ENCODE results near the gene PKP1.

The PKP1 gene

DNA sequence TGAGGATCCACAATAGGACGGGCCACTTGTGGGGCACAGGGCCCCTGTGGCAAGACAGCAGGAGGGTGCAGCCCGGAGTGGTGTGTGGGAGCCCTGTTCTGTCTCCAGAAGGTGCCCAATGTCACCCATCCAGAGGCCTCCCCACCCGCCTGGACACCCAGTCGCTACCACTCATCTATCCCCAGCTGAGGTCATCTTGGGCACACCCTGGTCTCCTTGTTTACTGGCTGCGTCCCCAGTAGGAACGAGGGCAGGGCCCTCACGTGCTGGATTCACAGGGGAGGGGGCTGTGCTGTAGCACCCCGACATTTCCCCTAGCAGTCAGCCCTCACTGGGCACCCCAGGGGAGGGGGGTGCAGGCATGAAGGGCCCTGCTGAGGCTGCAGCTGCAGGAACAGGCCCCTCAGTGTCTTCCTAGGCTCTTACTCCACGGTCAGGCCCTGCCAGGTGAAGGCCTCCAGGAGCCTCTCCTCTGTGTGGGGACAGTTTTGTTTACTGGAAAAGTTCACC lies 96.5 kb downstream of the PKP1 start:
- ChIA-PET CTCF (no interaction called here), POLR2A (no interaction called here)
- Histone ChIP-seq H3K9me3 (ENCODE audit: control insufficient read depth, insufficient read depth, low read depth, low read length) (no peaks in the 10 kb centered on the region), H3K4me1 (ENCODE audit: control insufficient read depth, insufficient read depth, low read length) (no peaks in the 10 kb centered on the region), H3K36me3 (ENCODE audit: control insufficient read depth in 2 of 2, insufficient read depth in 1 of 2, low read length in 2 of 2) (no peaks in the 10 kb centered on the region), H3K4me3 (ENCODE audit: low read depth, low read length) (no peak overlapping the region), H3K27ac (ENCODE audit: extremely low read depth, low read depth, low read length) (no peak overlapping the region)
- TF ChIP-seq, protein P1, sequence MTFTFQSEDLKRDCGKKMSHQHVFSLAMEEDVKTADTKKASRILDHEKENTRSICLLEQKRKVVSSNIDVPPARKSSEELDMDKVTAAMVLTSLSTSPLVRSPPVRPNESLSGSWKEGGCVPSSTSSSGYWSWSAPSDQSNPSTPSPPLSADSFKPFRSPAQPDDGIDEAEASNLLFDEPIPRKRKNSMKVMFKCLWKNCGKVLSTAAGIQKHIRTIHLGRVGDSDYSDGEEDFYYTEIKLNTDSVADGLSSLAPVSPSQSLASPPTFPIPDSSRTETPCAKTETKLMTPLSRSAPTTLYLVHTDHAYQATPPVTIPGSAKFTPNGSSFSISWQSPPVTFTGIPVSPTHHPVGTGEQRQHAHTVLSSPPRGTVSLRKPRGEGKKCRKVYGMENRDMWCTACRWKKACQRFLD (tag by site-specific recombination; IDR thresholded peaks at IDR 0.05) = no peak
- TF ChIP-seq ZNF521 (tag by site-specific recombination; IDR thresholded peaks at IDR 0.05) = no peak
- no peak for TF ChIP-seq ZNF174 (tag by site-specific recombination; IDR thresholded peaks at IDR 0.05)
- no peak for TF ChIP-seq GLIS2 (tag by site-specific recombination; IDR thresholded peaks at IDR 0.05)
- TF ChIP-seq MZF1 (tag by site-specific recombination; IDR thresholded peaks at IDR 0.05; ENCODE audit: borderline replicate concordance) = no peak
- TF ChIP-seq GFI1B (tag by site-specific recombination; IDR thresholded peaks at IDR 0.05) = no peak
- no peak for TF ChIP-seq ZNF292 (tag by site-specific recombination; IDR thresholded peaks at IDR 0.05; ENCODE audit: borderline replicate concordance, low read depth)
- TF ChIP-seq, protein P2, sequence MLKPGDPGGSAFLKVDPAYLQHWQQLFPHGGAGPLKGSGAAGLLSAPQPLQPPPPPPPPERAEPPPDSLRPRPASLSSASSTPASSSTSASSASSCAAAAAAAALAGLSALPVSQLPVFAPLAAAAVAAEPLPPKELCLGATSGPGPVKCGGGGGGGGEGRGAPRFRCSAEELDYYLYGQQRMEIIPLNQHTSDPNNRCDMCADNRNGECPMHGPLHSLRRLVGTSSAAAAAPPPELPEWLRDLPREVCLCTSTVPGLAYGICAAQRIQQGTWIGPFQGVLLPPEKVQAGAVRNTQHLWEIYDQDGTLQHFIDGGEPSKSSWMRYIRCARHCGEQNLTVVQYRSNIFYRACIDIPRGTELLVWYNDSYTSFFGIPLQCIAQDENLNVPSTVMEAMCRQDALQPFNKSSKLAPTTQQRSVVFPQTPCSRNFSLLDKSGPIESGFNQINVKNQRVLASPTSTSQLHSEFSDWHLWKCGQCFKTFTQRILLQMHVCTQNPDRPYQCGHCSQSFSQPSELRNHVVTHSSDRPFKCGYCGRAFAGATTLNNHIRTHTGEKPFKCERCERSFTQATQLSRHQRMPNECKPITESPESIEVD (tag by site-specific recombination; IDR thresholded peaks at IDR 0.05) = no peak
- TF ChIP-seq, protein P3, sequence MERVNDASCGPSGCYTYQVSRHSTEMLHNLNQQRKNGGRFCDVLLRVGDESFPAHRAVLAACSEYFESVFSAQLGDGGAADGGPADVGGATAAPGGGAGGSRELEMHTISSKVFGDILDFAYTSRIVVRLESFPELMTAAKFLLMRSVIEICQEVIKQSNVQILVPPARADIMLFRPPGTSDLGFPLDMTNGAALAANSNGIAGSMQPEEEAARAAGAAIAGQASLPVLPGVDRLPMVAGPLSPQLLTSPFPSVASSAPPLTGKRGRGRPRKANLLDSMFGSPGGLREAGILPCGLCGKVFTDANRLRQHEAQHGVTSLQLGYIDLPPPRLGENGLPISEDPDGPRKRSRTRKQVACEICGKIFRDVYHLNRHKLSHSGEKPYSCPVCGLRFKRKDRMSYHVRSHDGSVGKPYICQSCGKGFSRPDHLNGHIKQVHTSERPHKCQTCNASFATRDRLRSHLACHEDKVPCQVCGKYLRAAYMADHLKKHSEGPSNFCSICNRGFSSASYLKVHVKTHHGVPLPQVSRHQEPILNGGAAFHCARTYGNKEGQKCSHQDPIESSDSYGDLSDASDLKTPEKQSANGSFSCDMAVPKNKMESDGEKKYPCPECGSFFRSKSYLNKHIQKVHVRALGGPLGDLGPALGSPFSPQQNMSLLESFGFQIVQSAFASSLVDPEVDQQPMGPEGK (tag by site-specific recombination; IDR thresholded peaks at IDR 0.05) = no peak
- TF ChIP-seq ZNF155 (tag by site-specific recombination; IDR thresholded peaks at IDR 0.05) = no peak
- TF ChIP-seq, protein P4, sequence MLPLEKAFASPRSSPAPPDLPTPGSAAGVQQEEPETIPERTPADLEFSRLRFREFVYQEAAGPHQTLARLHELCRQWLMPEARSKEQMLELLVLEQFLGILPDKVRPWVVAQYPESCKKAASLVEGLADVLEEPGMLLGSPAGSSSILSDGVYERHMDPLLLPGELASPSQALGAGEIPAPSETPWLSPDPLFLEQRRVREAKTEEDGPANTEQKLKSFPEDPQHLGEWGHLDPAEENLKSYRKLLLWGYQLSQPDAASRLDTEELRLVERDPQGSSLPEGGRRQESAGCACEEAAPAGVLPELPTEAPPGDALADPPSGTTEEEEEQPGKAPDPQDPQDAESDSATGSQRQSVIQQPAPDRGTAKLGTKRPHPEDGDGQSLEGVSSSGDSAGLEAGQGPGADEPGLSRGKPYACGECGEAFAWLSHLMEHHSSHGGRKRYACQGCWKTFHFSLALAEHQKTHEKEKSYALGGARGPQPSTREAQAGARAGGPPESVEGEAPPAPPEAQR (tag by site-specific recombination; IDR thresholded peaks at IDR 0.05) = no peak
- TF ChIP-seq, protein P5, sequence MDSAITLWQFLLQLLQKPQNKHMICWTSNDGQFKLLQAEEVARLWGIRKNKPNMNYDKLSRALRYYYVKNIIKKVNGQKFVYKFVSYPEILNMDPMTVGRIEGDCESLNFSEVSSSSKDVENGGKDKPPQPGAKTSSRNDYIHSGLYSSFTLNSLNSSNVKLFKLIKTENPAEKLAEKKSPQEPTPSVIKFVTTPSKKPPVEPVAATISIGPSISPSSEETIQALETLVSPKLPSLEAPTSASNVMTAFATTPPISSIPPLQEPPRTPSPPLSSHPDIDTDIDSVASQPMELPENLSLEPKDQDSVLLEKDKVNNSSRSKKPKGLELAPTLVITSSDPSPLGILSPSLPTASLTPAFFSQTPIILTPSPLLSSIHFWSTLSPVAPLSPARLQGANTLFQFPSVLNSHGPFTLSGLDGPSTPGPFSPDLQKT (IDR thresholded peaks at IDR 0.05; ENCODE audit: borderline replicate concordance, low read depth, low read length) = no peak

DNA sequence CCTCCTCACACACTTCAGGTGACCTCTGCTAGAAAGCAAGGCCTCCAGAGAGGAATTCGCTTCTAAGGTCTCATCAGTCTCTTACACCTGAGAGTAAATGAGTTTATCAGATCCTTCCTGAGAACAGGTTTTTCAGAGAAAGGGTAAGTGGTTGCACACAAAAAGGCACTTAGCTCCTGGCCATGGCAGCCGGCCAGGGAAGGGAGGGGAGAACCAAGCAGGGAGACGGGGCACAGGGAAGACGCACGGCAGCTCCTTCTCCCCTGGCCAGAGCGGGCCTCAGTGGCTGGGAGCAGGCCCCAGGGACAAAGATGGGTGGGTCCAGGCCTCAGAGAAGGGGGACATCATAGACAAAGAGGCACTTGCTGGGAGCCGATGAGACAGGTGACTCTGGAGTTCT lies 97.8 kb downstream of the PKP1 start:
- H3K4me1 ChIP-seq (ENCODE audit: control insufficient read depth, insufficient read depth, low read length) = no peaks in the 10 kb centered on the region
- ChIA-PET POLR2A (no interaction called here), CTCF (interaction anchor here (1.1 to 1.7 kb wide), 2 partner anchors 28 to 53 kb away, joined by 3 to 6 read pairs; no protein-coding TSS in a partner anchor)
- no peak overlapping the region for H3K4me3 ChIP-seq (ENCODE audit: low read depth, low read length)
- no peak overlapping the region for H3K27ac ChIP-seq (ENCODE audit: extremely low read depth, low read depth, low read length)
- TF ChIP-seq ZNF239 (tag by site-specific recombination; IDR thresholded peaks at IDR 0.05) = no peak
- TF ChIP-seq, protein P6, sequence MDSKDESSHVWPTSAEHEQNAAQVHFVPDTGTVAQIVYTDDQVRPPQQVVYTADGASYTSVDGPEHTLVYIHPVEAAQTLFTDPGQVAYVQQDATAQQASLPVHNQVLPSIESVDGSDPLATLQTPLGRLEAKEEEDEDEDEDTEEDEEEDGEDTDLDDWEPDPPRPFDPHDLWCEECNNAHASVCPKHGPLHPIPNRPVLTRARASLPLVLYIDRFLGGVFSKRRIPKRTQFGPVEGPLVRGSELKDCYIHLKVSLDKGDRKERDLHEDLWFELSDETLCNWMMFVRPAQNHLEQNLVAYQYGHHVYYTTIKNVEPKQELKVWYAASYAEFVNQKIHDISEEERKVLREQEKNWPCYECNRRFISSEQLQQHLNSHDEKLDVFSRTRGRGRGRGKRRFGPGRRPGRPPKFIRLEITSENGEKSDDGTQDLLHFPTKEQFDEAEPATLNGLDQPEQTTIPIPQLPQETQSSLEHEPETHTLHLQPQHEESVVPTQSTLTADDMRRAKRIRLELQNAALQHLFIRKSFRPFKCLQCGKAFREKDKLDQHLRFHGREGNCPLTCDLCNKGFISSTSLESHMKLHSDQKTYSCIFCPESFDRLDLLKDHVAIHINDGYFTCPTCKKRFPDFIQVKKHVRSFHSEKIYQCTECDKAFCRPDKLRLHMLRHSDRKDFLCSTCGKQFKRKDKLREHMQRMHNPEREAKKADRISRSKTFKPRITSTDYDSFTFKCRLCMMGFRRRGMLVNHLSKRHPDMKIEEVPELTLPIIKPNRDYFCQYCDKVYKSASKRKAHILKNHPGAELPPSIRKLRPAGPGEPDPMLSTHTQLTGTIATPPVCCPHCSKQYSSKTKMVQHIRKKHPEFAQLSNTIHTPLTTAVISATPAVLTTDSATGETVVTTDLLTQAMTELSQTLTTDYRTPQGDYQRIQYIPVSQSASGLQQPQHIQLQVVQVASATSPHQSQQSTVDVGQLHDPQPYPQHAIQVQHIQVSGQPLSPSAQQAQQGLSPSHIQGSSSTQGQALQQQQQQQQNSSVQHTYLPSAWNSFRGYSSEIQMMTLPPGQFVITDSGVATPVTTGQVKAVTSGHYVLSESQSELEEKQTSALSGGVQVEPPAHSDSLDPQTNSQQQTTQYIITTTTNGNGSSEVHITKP (tag by site-specific recombination; IDR thresholded peaks at IDR 0.05) = peak; percentile 42; the same call in 1 of the 2 replicates
- no peaks in the 10 kb centered on the region for H3K9me3 ChIP-seq (ENCODE audit: control insufficient read depth, insufficient read depth, low read depth, low read length)
- H3K36me3 ChIP-seq (ENCODE audit: control insufficient read depth in 2 of 2, insufficient read depth in 1 of 2, low read length in 2 of 2) = no peaks in the 10 kb centered on the region

Measured in HEK293 (cell line).